NCI-H1930 (cell line): ENCODE measurements around the gene TLE4.
"Not testable (repeated sequence)": the region's sequence is repeated elsewhere in the genome, so short reads cannot be mapped to it uniquely, and the experiment has no call there.

Experiments
- DNase-seq, 2 experiments: peaks; one replicate each; lab custom pipeline; 2025; lab: John Stamatoyannopoulos, UW

Gene TLE4

DNA sequence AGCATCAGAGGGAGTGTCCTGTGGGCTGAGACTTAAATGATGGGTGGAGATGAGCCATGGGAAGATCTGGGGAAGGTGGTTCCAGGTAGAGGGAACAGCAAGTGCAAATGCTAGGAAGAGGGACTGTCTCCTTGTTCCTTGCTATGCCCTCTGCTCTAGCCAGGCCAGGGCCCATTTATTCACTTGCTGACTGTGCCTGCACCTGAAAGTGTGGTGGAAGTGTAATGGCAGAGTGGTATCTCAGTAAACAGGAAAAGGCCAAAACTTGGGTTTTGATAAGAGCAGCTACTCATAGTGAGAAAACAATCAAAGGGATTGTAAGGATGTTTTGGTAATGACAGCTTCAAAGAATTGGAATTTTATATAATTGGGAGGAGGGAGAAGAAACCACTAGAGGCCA lies 32.4 kb downstream of the TLE4 start:
- DNase-seq, result no peak

DNA sequence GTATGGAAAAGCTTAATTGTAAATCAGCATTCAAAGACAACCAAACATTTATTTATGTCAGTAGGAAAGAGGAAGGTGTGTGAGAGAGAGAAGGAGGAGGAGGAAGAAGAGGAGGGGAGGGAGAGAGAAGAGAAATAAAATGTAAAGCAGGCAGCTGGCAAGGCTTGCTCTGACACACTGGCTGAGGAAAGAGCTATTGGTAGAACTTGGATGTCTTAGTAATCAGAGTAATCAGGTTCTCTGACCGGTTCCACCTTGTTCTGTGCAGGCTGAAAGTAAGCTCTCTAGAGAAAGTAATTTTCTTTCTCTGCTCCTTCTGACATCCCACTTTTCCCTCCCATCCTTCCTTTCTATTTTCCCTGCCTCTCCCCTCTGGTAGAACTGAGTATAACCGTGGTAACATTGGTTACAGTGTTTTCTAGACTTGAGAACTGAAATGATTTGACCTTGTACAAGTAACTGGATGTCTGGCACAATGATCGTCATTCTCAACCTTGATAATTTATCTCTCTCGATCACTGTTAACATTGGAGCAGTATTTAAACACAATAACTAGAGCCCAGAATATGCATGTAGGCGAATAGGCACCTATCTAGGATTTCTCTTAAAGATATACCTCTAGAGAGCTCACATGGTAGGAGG lies 33.3 kb downstream of the TLE4 start:
- DNase-seq, result no peak

DNA sequence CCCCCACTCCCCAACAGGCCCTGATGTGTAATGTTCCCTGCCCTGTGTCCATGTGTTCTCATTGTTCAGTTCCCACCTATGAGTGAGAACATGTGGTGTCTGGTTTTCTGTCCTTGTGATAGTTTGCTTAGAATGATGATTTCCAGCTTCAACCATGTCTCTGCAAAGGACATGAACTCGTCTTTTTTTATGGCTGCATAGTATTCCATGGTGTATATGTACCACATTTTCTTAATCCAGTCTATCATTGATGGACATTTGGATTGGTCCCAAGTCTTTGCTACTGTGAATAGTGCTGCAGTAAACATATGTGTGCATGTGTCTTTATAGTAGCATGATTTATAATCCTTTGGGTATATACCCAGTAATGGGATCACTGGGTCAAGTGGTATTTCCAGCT lies 34.8 kb downstream of the TLE4 start:
- not testable (repeated sequence) for DNase-seq

DNA sequence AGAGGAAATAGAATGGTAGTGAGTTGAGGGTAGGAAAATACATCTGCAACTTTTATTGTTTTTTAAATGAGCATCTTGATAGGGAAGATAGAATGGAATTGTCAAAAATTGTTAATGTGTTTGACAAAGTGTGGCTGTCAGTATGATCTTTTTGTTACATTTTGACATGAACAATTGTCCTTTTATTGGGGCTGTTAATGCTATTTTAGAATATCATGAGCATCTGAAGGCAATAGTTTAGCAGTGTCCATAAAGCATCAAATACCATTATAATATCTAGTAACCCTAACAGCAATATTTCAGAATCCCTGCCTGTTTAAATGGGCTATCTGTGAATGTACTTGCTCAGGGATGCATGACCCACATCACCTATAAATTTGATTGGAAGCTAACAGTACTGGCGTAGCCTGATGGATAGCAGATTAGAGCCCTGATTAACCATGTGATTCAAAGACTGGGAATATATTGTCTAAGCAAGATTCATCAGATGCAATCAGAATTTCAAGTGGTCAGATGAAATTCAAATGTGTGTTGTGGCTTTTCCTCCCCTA lies 37.8 kb downstream of the TLE4 start:
- peak; percentile 19 to 40 for DNase-seq

DNA sequence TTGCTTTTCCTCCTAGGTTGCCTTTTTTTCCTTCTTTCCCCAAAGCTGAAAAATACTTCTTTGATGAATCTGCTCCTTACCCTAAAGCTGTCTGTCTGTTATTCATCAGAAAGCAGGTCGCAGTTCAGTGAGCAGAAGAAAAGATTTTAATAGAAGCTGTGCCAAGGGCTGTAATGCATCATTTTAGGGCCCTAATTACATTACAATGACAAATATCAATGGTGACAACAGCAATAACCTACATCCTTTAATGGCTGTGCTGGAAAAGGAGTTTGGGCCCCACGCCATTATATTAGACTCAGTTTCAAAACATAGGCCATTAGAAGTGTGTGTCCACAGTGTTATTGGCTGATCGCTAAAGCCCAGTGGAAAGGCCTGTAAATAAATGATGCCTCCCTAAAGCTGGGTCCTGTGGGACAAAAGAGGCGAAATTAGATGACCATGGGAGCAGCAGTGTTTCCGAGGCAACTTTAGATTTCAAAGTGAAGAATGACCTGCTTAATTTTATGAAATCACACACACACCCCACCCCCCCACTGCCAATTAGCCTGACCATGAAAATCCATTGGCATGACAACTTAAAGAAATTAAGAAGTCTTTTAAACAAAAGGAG lies 38.4 kb downstream of the TLE4 start:
- peak; percentile 50 to 67 for DNase-seq

DNA sequence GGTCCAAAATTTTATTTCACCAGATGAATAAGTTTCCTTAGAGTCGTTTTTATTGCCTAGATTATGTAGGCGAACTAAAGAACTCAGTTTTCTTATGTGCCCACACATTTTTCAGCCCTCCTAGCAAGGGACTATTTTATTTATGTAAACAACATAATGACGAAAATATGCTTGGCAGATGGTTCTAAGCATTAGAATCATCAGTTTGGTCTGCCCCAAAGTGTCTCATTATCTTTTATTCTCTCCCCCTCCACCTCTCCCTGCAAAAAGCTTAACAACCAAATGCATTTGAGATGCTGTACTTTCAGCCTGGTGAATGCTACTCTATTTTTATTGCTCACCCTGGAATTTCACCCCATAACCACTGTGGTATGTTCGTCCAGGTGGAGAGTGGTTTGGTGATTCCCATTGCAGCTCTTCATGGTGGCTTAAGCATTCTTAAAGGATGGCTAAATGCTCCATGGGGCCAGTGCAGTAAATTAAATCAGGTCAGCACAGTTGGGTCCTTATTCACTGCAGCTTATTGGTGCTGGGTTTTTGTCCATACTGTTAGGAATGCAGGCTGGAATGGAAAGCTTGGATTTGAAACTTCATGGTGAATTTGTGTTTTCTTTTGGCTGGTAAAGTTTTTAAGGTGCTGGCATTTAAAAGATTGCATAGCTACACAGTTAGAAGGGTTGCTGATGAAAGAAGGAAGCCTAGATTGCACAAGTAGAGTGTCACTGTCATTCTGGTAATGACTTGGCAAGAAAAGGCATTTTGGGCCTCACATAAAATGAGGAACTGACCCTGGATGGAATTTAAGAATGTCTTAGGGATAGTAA lies 39.2 kb downstream of the TLE4 start:
- no peak for DNase-seq

DNA sequence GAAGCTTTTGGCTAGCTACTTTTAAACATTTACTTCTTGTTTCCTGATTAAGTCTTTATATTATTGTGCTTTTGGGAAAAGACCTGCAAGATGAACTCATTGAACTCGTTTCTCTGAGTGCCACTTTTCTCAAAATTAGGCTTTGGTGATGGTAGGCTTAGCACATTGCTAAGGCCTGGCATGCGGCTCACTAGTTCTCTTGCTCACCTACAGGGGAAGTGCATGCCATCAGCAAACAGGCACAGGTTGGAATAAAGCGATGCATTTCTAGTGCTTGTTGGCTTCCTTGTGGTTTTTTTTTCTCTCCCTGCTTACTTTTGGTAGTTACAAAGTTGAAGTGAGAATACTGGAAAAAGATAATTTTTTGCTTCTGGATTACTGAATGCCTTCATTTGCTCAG lies 41.4 kb downstream of the TLE4 start:
- no peak for DNase-seq

DNA sequence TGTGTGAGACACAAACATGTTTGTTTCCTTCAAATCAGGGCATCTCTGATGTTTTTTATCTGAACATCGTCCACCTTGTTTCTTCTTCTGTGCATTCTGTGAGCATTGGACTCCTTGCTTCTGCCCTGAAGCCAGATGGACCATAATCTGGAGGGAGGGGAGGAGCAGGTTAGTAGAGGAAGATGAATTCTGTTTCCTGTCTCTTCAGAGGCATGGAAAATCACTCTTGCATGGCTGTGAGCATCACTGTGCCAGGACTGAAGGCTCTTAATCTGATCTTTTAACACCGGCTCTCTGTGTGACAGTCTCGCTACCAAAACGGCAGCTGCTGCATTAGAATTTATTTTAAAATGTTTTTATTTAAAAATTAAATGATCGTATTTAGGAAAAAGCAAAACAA lies 43.3 kb downstream of the TLE4 start:
- no peak for DNase-seq

DNA sequence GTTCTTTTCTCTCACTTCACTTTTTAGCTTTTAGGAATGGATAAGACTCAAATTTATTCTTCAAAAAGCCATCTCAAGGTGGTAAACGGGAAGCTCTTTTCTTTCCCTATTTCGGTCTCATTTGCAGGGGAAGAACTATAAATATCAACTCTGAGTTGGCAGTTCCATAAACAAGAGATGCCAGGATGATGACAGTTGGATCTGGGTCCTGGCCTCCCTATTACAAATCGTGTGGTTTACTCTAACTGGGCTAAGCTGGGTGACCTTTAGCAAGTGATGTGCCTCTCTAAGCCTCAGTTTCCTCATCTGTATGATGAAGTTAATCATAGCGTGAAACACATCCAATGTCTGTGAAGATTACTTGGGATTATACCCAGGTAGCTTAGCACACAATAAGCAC lies 44.2 kb downstream of the TLE4 start:
- no peak for DNase-seq

DNA sequence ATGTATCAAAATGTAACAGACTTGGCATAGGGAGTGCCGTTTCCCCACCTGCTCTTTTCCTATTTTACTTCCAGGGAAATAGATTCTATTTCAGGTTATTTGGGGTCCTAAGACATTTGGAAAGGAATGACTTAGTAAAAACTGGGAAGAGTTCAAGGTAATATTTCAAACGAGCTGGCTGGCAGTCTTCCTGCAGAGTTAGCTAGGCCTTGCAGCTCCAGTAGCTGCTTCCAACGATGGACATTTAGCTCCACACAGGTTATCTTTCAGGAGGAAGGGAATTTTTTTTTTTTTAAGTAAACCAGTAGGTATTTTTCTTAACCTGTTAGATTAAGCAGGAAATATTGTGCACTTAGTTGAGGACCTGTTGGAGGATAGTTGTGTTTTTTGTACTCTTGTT lies 45.2 kb downstream of the TLE4 start:
- DNase-seq, result no peak

DNA sequence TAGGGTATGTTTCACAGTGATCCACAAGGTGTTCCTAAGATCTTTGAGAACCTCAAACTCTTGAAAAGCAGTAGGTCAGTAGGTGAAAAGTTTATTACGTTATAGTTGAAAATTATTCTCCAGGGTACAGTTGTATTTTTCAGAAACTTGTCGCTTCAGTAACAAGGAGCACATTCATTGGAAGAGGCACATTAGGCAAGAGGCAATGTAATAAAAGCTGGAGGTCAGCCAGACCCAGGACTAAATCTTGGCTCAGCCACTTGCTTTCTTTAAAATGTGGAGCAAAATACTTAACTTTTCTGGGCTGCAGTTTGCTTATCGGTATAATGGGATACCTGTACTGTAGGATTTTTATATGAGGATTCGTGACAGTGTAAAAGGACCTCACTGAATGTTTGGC lies 45.6 kb downstream of the TLE4 start:
- DNase-seq, result no peak

DNA sequence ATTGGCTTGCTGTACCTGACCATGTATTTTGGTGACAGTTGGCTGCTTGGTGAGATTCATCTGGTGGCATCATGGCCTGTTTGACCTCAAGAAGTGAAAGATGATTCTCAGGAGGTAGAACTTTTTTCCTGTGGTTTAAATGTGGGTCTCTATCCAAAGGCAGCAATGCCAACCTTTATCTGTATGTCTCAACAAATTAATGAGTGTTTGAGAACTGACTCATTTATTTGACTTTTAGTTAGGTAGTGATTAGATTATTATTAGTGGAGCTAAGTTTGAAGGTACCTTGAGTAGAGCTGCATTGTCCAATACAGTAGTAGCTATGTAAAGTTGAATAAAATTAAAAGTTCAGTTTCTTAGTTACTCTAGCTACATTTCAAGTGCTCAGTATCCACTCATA lies 48.2 kb downstream of the TLE4 start:
- DNase-seq, result no peak

DNA sequence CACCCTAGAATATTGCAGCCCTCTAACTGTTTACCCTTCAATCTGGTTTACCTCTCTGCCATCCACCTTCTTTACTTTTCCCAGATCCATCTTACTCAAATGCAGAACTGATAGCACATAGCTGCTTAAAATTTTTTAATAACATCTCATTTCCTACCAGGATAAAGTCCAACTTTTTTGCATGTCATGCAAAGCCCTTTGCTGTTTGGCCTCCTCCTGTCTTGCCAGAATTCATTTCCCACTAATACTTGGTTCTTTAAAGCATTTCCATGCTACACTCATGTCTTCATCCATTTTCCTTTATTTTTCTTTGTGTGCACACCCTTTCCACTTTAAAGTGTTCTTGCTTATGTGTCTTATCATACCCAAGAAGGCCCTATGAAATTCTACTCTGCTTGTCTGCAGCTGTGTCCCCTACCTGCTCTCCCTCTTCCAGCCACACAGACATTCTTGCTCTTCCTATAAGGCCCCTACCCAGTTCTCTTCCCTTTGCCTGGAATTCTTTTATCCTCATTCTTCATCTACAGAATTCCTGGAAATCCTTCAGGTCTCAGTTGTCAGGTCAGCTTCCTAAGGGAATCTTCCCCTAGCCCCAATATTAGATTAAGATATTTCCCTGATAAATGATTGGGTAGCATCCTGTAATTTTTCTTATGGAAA lies 50.3 kb downstream of the TLE4 start:
- no peak for DNase-seq

DNA sequence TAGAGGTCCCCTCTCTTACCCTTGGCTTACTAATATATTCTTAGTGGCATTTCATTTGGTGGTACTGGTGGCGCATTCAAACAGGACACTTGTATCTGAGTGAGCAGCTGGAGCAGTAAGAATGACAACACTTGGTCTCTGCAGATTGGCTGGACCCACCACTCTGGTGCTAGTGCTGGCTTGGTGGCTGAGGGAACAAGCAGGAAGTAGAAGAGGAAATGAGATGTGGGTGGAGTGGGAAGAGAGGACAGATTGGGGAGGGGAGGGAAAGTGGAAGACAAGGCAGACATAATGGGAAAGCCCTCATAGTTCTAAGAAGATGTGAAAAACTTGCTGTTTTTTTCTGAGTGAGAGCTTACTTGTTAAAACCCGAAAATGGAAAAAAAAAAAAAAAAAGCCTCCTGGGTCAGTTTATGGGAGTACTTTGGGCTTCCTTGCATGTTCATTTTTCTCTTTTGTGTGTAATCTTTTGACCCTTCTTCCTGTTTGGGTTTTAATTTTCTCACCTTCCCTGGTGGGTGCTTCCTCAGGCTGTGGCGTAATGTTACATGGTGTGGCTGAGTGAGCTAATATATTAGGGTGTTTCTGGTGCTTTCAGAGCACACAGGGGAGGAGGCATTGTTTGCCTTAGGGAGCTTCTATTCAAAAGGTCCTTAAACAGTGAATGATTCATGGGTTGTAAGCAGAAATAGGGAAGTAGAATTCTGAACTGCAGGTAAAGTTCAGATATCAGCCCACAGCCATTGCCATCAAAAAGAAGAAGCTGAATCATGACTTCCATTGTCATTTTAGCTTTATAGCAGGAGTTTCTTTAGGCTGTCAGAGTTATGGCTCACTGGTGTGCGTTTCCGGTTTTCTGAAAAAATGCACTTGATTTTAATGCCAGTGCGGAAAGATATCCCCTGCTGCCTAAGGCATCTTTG lies 52.3 kb downstream of the TLE4 start:
- no peak for DNase-seq

DNA sequence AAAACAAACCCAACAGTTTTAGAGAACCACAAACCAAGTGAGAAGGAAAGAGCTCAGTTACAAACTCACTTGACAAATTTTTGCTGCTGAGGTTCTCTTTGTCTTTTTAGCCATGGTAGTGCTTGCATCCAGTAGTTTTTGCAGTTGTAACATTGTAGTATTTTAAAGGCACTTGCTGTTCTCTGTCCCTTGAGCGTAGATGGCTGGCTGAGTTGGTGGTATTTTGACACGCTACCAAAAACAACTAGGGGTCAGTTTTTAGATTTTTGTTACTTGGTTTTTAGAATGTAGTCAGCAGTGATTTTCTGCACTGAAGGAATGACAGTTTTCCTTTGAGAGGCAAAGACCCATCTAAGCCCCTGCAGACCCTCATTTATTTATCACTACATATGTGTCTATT lies 58.0 kb downstream of the TLE4 start:
- no peak for DNase-seq

DNA sequence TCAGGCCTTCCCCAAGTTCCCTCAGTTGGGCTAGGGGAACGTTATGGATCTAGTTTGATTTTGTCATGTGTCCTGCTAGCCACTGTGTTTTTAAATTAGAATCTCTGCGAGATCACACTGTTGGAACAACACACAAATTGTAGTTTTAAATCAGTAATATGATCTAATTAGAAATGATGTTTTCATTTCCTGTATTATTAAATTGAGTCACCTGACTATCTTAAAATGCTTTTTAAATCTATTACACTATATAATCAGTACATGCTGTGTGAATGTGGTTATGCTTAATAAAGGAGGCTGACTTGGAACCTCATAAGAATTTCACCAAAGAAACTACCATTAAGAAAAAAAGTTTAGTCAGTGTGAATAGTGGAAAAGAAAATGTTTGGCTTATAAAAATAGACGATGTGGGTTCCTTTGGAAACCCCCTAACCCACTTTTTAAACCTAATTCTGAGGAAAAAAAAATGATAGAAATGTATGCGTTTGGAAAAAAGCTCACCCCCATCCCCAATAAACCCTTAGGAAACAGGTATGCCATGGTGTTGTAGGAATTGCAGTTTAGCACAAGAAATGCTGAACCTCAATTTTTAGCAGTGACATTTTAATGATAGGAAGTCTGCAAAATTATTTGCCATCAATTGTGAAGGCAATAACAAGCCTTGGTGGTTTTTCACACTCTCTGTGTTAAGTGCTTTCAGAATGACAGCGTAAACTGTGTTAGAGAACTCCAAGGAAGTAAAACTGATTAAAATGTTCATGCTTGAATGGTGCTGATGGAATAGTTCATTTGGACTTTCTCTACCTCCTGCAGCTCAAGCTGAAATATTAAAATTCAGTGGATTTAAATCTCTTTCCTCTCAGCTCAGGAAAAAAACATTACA lies 59.0 kb downstream of the TLE4 start:
- DNase-seq, result no peak

DNA sequence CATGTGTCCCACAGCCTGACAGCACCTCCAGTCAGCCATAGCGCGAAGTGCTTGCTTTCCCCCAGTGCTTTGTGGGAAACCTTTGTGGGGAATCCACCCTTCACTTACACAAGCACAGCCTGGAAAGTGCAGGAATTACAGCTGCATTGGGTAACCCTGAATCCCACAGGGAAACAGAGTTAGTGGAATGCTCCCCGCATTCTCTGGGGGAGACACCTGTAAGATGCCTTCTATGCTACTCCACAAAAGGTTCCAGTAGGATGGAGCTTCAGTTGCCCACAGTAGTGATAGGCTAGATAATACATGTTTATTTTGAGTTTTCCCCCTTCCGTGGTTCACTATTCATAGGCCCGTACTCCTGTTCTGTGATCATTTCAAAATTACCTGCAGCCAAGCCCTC lies 60.3 kb downstream of the TLE4 start:
- DNase-seq, result no peak

DNA sequence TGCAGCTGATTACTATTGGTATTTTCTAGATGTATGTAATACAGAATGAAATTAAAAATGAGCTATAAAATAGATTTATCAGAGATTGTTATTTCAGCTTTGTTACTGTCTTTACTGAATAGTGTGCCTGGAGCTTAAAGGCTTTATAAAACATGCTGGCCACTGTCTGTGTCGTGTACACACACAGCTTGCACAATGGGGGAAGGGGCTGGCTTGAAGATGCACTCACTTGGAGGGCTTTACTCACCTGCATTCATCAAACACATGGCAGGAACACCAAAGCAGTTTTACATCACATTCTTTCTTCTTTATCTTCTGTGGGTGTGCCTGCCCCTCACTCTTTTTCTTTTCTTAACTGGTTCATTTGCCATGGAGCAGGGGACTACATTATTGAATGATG lies 60.9 kb downstream of the TLE4 start:
- DNase-seq, result no peak

DNA sequence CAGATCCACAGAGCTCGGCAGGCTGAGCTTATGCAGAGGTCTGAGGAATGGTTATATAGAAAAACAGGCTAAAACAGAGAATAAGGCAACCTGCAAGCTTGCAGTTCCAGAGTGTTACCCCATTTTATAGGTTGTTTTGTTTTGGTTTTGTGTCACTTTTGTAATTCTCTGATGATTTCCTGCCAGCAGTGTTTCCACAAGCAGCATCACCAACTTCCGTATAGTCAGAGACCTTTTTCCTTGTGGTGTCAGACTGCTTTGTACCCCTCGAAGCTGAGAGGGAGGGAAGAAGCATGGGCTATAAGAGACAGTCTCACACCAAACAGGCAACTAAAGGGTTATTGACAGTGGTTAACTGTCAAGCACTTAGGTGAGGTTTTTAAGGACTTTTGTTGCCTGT lies 61.8 kb downstream of the TLE4 start:
- no peak for DNase-seq

DNA sequence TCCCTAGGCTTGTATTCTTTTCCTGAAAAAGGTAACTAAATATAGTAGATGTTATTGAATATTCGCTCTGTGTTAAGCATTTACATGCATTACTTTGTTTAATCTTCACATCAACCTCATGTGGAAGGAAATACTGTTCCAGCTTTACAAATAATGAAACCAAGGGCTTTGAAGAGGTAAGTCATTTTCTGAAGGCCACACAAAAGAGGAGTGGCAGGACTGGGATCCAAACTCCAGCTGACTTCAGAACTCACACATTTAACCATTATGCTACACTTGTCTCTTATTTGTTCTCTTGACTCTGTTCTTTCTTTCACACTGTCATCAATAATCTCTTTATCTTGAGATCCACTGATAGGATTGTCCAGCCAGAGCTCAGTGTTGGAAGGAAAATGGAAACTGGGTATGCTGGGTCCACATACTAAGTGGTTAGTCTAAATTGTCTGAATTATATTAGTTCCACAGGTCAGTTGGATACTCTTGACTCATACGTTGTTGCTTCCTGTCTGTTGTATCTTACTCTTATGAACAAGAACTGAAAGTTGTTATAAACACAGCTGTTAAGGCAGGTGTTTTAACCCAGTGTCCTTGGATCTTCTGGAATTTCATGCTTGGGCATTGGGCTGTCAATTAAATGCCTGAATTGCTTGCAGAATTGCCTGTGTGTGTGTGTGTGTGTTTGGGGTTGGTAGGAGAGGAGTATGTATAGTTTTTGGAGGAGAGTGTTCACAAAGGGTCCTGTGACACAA lies 65.6 kb downstream of the TLE4 start:
- DNase-seq, result no peak
